Measurements from ENCODE around the gene GPAM.

GRCh38 chr10:112214298-112214926 is 30.8 kb upstream of the GPAM start:
- TF ChIP-seq EP300 (IDR thresholded peaks at IDR 0.05; ENCODE audit: borderline replicate concordance in 1 of 2, control insufficient read depth in 1 of 2, low read depth in 2 of 2, low read length in 2 of 2) (no peak), EED (IDR thresholded peaks at IDR 0.05; ENCODE audit: low read depth) (no peak), USF2 (IDR thresholded peaks at IDR 0.05; ENCODE audit: borderline replicate concordance, low read depth, low read length) (no peak), CTCF (IDR thresholded peaks at IDR 0.05 in 2 of 3, conservative IDR thresholded peaks at IDR 0.05 in 1 of 3; ENCODE audit: control insufficient read depth in 2 of 3, extremely low read depth in 1 of 3, insufficient read depth in 1 of 3, low read depth in 3 of 3, low read length in 3 of 3) (no peak), MYC (IDR thresholded peaks at IDR 0.05; ENCODE audit: insufficient read depth, insufficient read length, insufficient replicate concordance, low read length, severe bottlenecking) (no peak), EZH2 (IDR thresholded peaks at IDR 0.05; ENCODE audit: borderline replicate concordance, control insufficient read depth, low read depth, low read length) (no peak)
